Measurements from ENCODE around the gene RSPH6A.

- TF ChIP-seq CTCF (conservative IDR thresholded peaks at IDR 0.05 in 1 of 2, IDR thresholded peaks at IDR 0.05 in 1 of 2; ENCODE audit: extremely low read depth in 1 of 2, insufficient read depth in 1 of 2, low read depth in 1 of 2, low read length in 2 of 2) (no peak), EZH2 (IDR thresholded peaks at IDR 0.05; ENCODE audit: borderline replicate concordance, low read length) (no peak)
Measured at GRCh38 chr19:45762870-45763631, 52.1 kb downstream of the RSPH6A start.
